WTC11 (cell line): ENCODE data around the gene TUBGCP3.

Source experiments
- ATF1 ChIP-seq: sonication (generic); formaldehyde crosslinking; IDR thresholded peaks from 2 replicates; pipeline ENCODE4 v1.8.1; 2023; ENCODE audit warnings: mild to moderate bottlenecking, moderate library complexity, missing genetic modification reagents
- CBFB ChIP-seq: sonication (generic); formaldehyde crosslinking; IDR thresholded peaks from 2 replicates; pipeline ENCODE4 v1.8.1; 2022; ENCODE audit warnings: mild to moderate bottlenecking, low read depth, missing genetic modification reagents
- JUN ChIP-seq: sonication (generic); formaldehyde crosslinking; IDR thresholded peaks from 2 replicates; pipeline ENCODE4 v1.8.0; 2023; ENCODE audit warnings: mild to moderate bottlenecking, missing genetic modification reagents
- NR1H2 ChIP-seq: sonication (generic); formaldehyde crosslinking; IDR thresholded peaks from 2 replicates; pipeline ENCODE4 v1.9.0; 2021; ENCODE audit warnings: mild to moderate bottlenecking, moderate library complexity, missing genetic modification reagents
- RELA ChIP-seq: sonication (generic); formaldehyde crosslinking; IDR thresholded peaks from 2 replicates; pipeline ENCODE4 v1.8.1; 2022; ENCODE audit warnings: missing genetic modification reagents, mild to moderate bottlenecking, borderline replicate concordance
- SP1 ChIP-seq: sonication (generic); formaldehyde crosslinking; conservative IDR thresholded peaks from 2 replicates; pipeline ENCODE4 v1.8.1; 2022; ENCODE audit warnings: missing genetic modification reagents
- ZNF281 ChIP-seq: sonication (generic); formaldehyde crosslinking; IDR thresholded peaks from 2 replicates; pipeline ENCODE4 v1.8.0; 2023; ENCODE audit warnings: mild to moderate bottlenecking, missing genetic modification reagents
- ZNF423 ChIP-seq: fragments of 250-450 bp; sonication (Bioruptor Pico); IDR thresholded peaks from 2 replicates; pipeline ENCODE4 v2.1.2; 2022; ENCODE audit warnings: mild to moderate bottlenecking, moderate library complexity
- TF ChIP-seq, protein P1 (sequence below): fragments of 200-600 bp; IDR thresholded peaks from 2 replicates; pipeline ENCODE4 v1.8.0; 2022; ENCODE audit warnings: antibody characterized with exemption
- TF ChIP-seq, protein P2 (sequence below): sonication (generic); formaldehyde crosslinking; IDR thresholded peaks from 2 replicates; pipeline ENCODE4 v1.8.0; 2023; ENCODE audit warnings: missing genetic modification reagents
- TF ChIP-seq, protein P3 (sequence below): sonication (generic); formaldehyde crosslinking; IDR thresholded peaks from 2 replicates; pipeline ENCODE4 v1.8.1; 2022; ENCODE audit warnings: low read depth, mild to moderate bottlenecking, moderate library complexity, missing genetic modification reagents, borderline replicate concordance
- TF ChIP-seq, protein P4 (sequence below): sonication (generic); formaldehyde crosslinking; IDR thresholded peaks from 2 replicates; pipeline ENCODE4 v1.8.0; 2022; ENCODE audit warnings: mild to moderate bottlenecking, missing genetic modification reagents

DNA sequence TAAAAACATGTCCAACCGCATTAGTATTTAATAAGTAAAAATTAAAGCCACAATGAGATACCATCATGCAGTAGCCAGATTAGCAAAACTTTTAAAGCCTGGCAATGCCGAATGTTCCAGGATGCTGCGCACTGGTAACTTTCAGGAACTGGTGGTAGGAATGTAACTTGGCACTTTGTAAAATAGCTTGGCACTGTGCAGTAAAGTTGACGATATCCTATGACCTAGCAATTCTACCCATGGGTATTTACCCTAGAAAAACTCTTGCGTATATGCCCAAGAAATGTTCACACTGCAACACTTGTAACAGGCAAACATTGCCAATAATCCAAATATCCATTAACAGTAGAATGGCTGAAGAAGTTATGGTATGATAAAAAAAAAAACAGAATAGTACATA, 114.1 kb downstream of the TUBGCP3 start:
- TF ChIP-seq ZNF281 (CRISPR knock-in tag) (no peak), RELA (CRISPR knock-in tag) (no peak), JUN (CRISPR knock-in tag) (no peak), CBFB (CRISPR knock-in tag) (no peak), ZNF423 (no peak), SP1 (CRISPR knock-in tag) (no peak), ATF1 (CRISPR knock-in tag) (no peak), NR1H2 (no peak)
- TF ChIP-seq, protein P1, sequence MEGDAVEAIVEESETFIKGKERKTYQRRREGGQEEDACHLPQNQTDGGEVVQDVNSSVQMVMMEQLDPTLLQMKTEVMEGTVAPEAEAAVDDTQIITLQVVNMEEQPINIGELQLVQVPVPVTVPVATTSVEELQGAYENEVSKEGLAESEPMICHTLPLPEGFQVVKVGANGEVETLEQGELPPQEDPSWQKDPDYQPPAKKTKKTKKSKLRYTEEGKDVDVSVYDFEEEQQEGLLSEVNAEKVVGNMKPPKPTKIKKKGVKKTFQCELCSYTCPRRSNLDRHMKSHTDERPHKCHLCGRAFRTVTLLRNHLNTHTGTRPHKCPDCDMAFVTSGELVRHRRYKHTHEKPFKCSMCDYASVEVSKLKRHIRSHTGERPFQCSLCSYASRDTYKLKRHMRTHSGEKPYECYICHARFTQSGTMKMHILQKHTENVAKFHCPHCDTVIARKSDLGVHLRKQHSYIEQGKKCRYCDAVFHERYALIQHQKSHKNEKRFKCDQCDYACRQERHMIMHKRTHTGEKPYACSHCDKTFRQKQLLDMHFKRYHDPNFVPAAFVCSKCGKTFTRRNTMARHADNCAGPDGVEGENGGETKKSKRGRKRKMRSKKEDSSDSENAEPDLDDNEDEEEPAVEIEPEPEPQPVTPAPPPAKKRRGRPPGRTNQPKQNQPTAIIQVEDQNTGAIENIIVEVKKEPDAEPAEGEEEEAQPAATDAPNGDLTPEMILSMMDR: no peak
- TF ChIP-seq, protein P2, sequence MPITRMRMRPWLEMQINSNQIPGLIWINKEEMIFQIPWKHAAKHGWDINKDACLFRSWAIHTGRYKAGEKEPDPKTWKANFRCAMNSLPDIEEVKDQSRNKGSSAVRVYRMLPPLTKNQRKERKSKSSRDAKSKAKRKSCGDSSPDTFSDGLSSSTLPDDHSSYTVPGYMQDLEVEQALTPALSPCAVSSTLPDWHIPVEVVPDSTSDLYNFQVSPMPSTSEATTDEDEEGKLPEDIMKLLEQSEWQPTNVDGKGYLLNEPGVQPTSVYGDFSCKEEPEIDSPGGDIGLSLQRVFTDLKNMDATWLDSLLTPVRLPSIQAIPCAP (CRISPR knock-in tag): no peak
- TF ChIP-seq, protein P3, sequence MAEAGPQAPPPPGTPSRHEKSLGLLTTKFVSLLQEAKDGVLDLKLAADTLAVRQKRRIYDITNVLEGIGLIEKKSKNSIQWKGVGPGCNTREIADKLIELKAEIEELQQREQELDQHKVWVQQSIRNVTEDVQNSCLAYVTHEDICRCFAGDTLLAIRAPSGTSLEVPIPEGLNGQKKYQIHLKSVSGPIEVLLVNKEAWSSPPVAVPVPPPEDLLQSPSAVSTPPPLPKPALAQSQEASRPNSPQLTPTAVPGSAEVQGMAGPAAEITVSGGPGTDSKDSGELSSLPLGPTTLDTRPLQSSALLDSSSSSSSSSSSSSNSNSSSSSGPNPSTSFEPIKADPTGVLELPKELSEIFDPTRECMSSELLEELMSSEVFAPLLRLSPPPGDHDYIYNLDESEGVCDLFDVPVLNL (CRISPR knock-in tag): no peak
- TF ChIP-seq, protein P4, sequence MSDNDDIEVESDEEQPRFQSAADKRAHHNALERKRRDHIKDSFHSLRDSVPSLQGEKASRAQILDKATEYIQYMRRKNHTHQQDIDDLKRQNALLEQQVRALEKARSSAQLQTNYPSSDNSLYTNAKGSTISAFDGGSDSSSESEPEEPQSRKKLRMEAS (CRISPR knock-in tag): no peak
